Stomach (tissue), 9 donors: ENCODE measurements around the gene NR4A3. TPM values are rescaled to one million over a fixed set of nuclear protein-coding genes. Genes with fewer than 3 reads are reported as not detected.

Experiments used
- DNase-seq, 2 donors: peaks; one replicate each; pipeline versions ENCODE4 v3.0.0 to v3.0.0-alpha.2; 2013 to 2019
- H3K27ac ChIP-seq, 5 donors: fragments of 200-600 bp in 4 of 5; sonication (generic) in 4 of 5; one replicate each; pipeline ENCODE4 v1.5.1; 2013 to 2019; ENCODE audit warnings: mild to moderate bottlenecking in 1 of 5, moderate library complexity in 1 of 5
- H3K27me3 ChIP-seq, 3 donors: fragments of 200-600 bp; sonication (generic); one replicate each; pipeline ENCODE4 v1.5.1; 2017 to 2019; ENCODE audit warnings: mixed run types in 1 of 3
- H3K36me3 ChIP-seq, 4 donors: fragments of 200-600 bp; sonication (generic); 1 replicate in 3 of 4; 2 replicates in 1 of 4; pipeline ENCODE4 v1.5.1; 2016 to 2019
- H3K4me1 ChIP-seq, 4 donors: fragments of 200-600 bp; sonication (generic); one replicate each; pipeline ENCODE4 v1.5.1; 2016 to 2019
- H3K4me3 ChIP-seq, 4 donors: fragments of 200-600 bp; sonication (generic) in 3 of 4; one replicate each; pipeline ENCODE4 v1.5.1; 2016 to 2019; ENCODE audit warnings: mild to moderate bottlenecking in 1 of 4
- H3K9me3 ChIP-seq, 4 donors: fragments of 200-600 bp; sonication (generic); one replicate each; pipeline ENCODE4 v1.5.1; 2016 to 2019
- EP300 ChIP-seq: sonication (generic); formaldehyde crosslinking; IDR thresholded peaks from one replicate; pipeline ENCODE4 v1.6.1; 2017; ENCODE audit warnings: antibody characterized with exemption
- POLR2A ChIP-seq, 4 donors: fragments of 450-650 bp; IDR thresholded peaks; one replicate each; pipeline ENCODE4 v1.6.1; 2016; ENCODE audit warnings: antibody characterized with exemption in 4 of 4, control low read depth in 2 of 4, mild to moderate bottlenecking in 1 of 4, moderate library complexity in 1 of 4
- POLR2AphosphoS5 ChIP-seq, 3 donors: sonication (generic); formaldehyde crosslinking; IDR thresholded peaks; one replicate each; pipeline ENCODE4 v1.6.1; 2016; ENCODE audit warnings: antibody characterized with exemption in 3 of 3
- WGBS, 5 donors: extraction: QIAGEN DNeasy Blood & Tissue Kit in 3 of 5; methylation state at CpG; one replicate each; pipeline versions ENCODE4 v1.1.5 to v1.1.7; 2013 to 2018; 5-methylcytosine and 5-hydroxymethylcytosine counted together
- intact Hi-C: fragments of 100-400 bp; cut with DNase I; formaldehyde crosslinking; loops from one replicate; pipeline ENCODE4 v1.15.1; 2023; ENCODE audit warnings: low total_unique reads
- polyA plus RNA-seq, 3 donors: library from polyadenylated mRNA; stranded (reverse); fragments of 200-250 nt; gene quantifications; one replicate each; pipeline ENCODE4 v1.2.3, GENCODE V29; 2013
- total RNA-seq, 5 donors: library from RNA; depleted of rRNA; stranded (reverse); fragments of >200 nt; gene quantifications; one replicate each; pipeline versions ENCODE4 v1.1.0 to v1.2.3, GENCODE V29; 2014 to 2016
- TF ChIP-seq, protein P1 (sequence below), 7 experiments: fragments of 450-650 bp in 4 of 7; fragments of 200-600 bp in 3 of 7; sonication (generic) in 3 of 7; IDR thresholded peaks; one replicate each; pipeline ENCODE4 v1.5.1; 2016 to 2019; ENCODE audit warnings: antibody characterized with exemption in 7 of 7, control low read depth in 2 of 7, mild to moderate bottlenecking in 1 of 7
- donor health status: healthy with polysubstance abuse.
- donor health status: Bipolar disorder and iron deficiency.
- donor health status: healthy.

The NR4A3 gene
- total and polyA plus RNA-seq, 8 donors: 0.58 to 51.8 (median 3.2) TPM

DNA sequence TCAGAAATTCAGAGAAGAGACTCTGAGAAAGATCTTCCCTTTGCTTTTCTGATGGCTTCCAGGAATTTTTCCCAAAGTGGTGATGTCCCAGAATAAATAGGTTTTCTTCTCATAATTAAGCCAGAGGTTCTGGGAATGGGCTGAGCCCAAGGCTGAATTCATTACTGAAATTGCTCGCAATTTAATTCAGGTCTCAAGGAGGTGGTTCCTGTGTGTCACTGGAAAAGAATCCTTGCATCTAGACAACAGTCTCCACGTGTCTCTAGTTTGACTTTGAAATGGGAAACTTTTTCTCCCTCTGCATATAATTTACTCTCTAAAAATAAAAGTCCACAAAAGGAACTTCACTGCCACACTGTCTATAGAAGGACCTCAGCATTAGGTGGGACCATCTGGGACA is 57.0 kb downstream of the NR4A3 start:
- intact Hi-C loops: no loop called here
- H3K4me3 ChIP-seq: no peak overlapping the region
- H3K4me1 ChIP-seq: no peaks in the 10 kb centered on the region
- no peaks in the 10 kb centered on the region for H3K9me3 ChIP-seq
- no peaks in the 10 kb centered on the region for H3K36me3 ChIP-seq
- no peak for DNase-seq
- no peaks in the 10 kb centered on the region for H3K27me3 ChIP-seq
- no peak for TF ChIP-seq POLR2A (IDR thresholded peaks at IDR 0.05)
- TF ChIP-seq EP300: no peak
- TF ChIP-seq POLR2AphosphoS5 (IDR thresholded peaks at IDR 0.05): no peak
- TF ChIP-seq, protein P1, sequence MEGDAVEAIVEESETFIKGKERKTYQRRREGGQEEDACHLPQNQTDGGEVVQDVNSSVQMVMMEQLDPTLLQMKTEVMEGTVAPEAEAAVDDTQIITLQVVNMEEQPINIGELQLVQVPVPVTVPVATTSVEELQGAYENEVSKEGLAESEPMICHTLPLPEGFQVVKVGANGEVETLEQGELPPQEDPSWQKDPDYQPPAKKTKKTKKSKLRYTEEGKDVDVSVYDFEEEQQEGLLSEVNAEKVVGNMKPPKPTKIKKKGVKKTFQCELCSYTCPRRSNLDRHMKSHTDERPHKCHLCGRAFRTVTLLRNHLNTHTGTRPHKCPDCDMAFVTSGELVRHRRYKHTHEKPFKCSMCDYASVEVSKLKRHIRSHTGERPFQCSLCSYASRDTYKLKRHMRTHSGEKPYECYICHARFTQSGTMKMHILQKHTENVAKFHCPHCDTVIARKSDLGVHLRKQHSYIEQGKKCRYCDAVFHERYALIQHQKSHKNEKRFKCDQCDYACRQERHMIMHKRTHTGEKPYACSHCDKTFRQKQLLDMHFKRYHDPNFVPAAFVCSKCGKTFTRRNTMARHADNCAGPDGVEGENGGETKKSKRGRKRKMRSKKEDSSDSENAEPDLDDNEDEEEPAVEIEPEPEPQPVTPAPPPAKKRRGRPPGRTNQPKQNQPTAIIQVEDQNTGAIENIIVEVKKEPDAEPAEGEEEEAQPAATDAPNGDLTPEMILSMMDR (IDR thresholded peaks at IDR 0.05): no peak
- H3K27ac ChIP-seq: no peak overlapping the region
- 77 to 91% (median 80%) methylated on average over 2 of the region's 2 CpGs for WGBS, 5 donors

GRCh38 chr9:99881769-99882168 is 60.1 kb downstream of the NR4A3 start:
- no peaks in the 10 kb centered on the region for H3K9me3 ChIP-seq
- no peaks in the 10 kb centered on the region for H3K4me1 ChIP-seq
- H3K4me3 ChIP-seq: no peak overlapping the region
- no peaks in the 10 kb centered on the region for H3K36me3 ChIP-seq
- no peak overlapping the region for H3K27ac ChIP-seq
- intact Hi-C loops: no loop called here
- H3K27me3 ChIP-seq: no peaks in the 10 kb centered on the region
- no peak for DNase-seq
- TF ChIP-seq POLR2AphosphoS5 (IDR thresholded peaks at IDR 0.05) (no peak), EP300 (no peak), POLR2A (IDR thresholded peaks at IDR 0.05) (no peak)
- TF ChIP-seq, protein P1 (IDR thresholded peaks at IDR 0.05): no peak

DNA sequence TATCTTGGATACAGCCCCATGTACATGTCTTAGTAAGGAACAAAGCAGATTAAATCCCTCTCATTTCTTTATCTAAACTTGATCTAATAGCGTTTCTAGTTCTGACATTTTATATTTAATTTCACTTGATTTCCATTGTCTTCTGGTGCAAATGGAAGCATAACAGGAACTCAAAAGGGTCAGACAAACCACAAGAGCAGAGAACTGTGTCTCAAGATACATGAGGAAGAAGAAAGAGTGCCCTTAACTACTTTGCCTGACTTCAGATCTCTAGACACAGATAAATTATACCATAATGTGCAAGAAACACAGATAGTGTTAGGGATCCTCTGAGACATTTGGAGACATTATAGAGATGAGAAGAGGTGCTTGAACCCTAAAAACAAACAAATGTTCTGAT is 64.1 kb downstream of the NR4A3 start:
- H3K27ac ChIP-seq: no peak overlapping the region
- no peaks in the 10 kb centered on the region for H3K27me3 ChIP-seq
- DNase-seq: no peak
- H3K4me1 ChIP-seq: no peaks in the 10 kb centered on the region
- no peak for TF ChIP-seq EP300
- no peak for TF ChIP-seq POLR2A (IDR thresholded peaks at IDR 0.05)
- TF ChIP-seq POLR2AphosphoS5 (IDR thresholded peaks at IDR 0.05): no peak
- TF ChIP-seq, protein P1 (IDR thresholded peaks at IDR 0.05): no peak
- 46 to 62% (median 48%) methylated on average over 1 of the region's 1 CpG for WGBS, 5 donors
- intact Hi-C loops: no loop called here
- H3K36me3 ChIP-seq: no peaks in the 10 kb centered on the region
- H3K4me3 ChIP-seq: no peak overlapping the region
- H3K9me3 ChIP-seq: no peaks in the 10 kb centered on the region

DNA sequence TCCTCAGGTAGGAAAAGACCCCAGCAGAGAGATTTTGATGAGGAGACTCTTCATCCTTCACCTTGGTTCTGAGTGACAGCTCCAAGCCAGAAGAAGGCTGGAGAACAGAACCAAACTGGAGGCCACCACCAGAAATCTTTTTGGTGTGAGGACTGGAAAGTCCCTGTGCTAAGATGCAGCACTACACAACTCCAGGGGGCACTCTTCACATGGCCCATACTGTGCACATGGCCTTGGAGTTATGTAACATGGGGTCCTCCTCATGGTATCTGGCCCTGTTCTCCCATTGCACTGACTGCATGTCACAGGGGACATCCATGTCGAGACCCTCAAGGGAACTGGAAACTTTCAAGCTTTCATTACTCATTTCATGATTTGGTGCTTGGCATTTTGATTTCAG is 67.4 kb downstream of the NR4A3 start:
- 85 to 100% (median 97%) methylated on average over 1 of the region's 1 CpG for WGBS, 5 donors
- intact Hi-C loops: no loop called here
- DNase-seq: no peak
- TF ChIP-seq POLR2A (IDR thresholded peaks at IDR 0.05) (no peak), POLR2AphosphoS5 (IDR thresholded peaks at IDR 0.05) (no peak), EP300 (no peak)
- TF ChIP-seq, protein P1 (IDR thresholded peaks at IDR 0.05): no peak
- Histone ChIP-seq H3K36me3 (no peaks in the 10 kb centered on the region), H3K27ac (no peak overlapping the region), H3K4me1 (no peaks in the 10 kb centered on the region), H3K9me3 (no peaks in the 10 kb centered on the region), H3K4me3 (no peak overlapping the region), H3K27me3 (no peaks in the 10 kb centered on the region)
